ENCODE measurements around the gene TRIM15. TPM values are rescaled to one million over a fixed set of nuclear protein-coding genes. Genes with fewer than 3 reads are reported as not detected.
A peak's percentile ranks its signal among the peaks of the same experiment; 100 is the strongest.

TRIM15 gene
- total RNA-seq, 2 donors from 2014 or later, result 0.84 to 0.95 TPM

DNA sequence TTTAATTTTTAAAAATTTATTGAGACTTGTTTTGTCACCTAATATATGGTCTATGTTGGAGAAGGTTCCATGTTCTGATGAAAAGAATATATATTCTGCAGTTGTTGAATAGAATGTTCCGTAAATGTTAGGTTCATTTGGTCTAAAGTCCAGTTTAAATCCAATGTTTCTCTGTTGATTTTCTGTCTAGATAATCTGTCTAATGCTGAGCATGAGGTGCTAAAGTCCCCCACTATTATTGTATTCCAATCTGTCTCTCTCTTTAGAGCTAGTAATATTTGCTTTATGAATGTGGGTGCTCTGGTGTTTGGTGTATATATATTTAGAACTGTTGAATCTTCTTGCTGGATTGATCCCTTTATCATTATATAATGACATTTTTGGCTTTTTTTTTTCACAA is 15.5 kb downstream of the TRIM15 start:
- H3K9me3 Mint-ChIP-seq, result peaks cover 0 to 4% of the 10 kb centered on the region in 2 donors
- DNase-seq (no peak), ATAC-seq (replicated peaks in 1 of 2) (no peak)
- peaks cover 53% of the 10 kb centered on the region for H3K27me3 Mint-ChIP-seq (ENCODE audit: low read depth)
- H3K4me3 Mint-ChIP-seq, result no peak overlapping the region
- peak overlapping the region; percentile 54 for H3K27ac Mint-ChIP-seq
- peaks cover 2 to 7% of the 10 kb centered on the region in 2 donors for H3K36me3 Mint-ChIP-seq (ENCODE audit: insufficient read depth in 2 of 2)
- no peaks in the 10 kb centered on the region for H3K4me1 Mint-ChIP-seq (ENCODE audit: low read depth)

DNA sequence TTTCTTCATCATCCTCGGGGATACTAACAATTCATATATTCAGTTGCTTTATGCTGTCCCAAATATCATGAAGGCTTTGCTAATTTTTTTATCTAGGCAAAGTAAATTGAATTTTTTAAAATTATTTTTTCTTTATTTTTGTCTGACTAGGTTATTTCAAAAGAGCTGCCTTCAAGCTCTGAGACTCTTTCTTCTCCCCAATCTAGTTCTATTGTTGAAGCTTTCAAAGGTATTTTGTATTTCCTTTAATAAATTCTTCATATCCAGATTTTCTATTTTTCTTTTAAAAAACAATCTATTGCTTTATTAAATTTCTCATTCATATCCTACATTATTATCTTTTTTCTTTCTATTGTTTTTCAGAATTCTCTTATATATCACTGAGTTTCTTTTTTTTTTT is 16.8 kb downstream of the TRIM15 start:
- Mint-ChIP-seq H3K4me1 (ENCODE audit: low read depth) (no peaks in the 10 kb centered on the region), H3K27ac (no peak overlapping the region), H3K27me3 (ENCODE audit: low read depth) (peaks cover 44% of the 10 kb centered on the region), H3K9me3 (peaks cover 0 to 4% of the 10 kb centered on the region in 2 donors), H3K36me3 (ENCODE audit: insufficient read depth in 2 of 2) (peaks cover 2 to 7% of the 10 kb centered on the region in 2 donors), H3K4me3 (no peak overlapping the region)
- ATAC-seq (replicated peaks in 1 of 2) (no peak), DNase-seq (no peak)

- no peaks in the 10 kb centered on the region for H3K4me1 Mint-ChIP-seq (ENCODE audit: low read depth)
- H3K9me3 Mint-ChIP-seq, result peaks cover 0 to 2% of the 10 kb centered on the region in 2 donors
- H3K27ac Mint-ChIP-seq, result no peak overlapping the region
- peaks cover 7 to 17% of the 10 kb centered on the region in 2 donors for H3K36me3 Mint-ChIP-seq (ENCODE audit: insufficient read depth in 2 of 2)
- DNase-seq, result no peak
- ATAC-seq (replicated peaks in 1 of 2), result no peak
- H3K4me3 Mint-ChIP-seq, result no peak overlapping the region
- peaks cover 4% of the 10 kb centered on the region for H3K27me3 Mint-ChIP-seq (ENCODE audit: low read depth)
These were observed 21.2 kb downstream of the TRIM15 start for GRCh38 chr6:30184417-30185031.

DNA sequence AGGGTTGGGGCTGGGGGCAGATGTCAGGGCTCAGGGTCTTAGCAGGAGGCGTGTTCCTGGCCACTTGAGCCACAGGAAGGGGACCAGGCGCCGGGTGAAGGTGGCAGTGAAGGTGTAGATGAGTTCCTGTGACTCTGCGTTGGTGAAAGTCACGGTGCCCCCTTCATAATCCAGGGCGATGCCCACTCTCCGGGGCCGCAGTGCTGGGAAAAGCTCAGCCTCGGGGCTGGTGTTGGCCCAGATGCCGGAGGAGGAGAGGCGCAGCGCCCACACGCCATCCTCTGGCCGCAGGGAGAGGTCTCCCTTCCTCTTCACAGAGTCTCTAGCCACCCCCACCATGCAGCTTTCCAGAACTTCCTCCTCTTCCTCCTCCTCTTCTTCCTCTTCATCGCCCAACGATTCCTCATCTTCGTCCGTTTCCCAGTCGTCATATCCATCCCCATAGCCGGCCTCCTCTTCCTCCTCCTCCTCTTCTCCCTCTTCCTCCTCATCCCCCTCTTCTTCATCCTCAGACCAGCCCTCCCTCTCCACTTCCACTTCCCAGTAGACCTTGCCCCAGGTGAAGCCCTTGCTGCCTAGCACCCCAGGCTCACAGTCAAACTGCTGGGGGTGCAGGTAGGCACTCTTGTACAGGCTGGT is 22.6 kb downstream of the TRIM15 start:
- ATAC-seq (replicated peaks in 1 of 2) (no peak), DNase-seq (no peak)
- Mint-ChIP-seq H3K27me3 (ENCODE audit: low read depth) (no peaks in the 10 kb centered on the region), H3K4me3 (no peak overlapping the region), H3K9me3 (no peaks in the 10 kb centered on the region), H3K27ac (no peak overlapping the region), H3K4me1 (ENCODE audit: low read depth) (no peaks in the 10 kb centered on the region), H3K36me3 (ENCODE audit: insufficient read depth in 2 of 2) (peaks cover 2 to 20% of the 10 kb centered on the region in 2 donors)

DNA sequence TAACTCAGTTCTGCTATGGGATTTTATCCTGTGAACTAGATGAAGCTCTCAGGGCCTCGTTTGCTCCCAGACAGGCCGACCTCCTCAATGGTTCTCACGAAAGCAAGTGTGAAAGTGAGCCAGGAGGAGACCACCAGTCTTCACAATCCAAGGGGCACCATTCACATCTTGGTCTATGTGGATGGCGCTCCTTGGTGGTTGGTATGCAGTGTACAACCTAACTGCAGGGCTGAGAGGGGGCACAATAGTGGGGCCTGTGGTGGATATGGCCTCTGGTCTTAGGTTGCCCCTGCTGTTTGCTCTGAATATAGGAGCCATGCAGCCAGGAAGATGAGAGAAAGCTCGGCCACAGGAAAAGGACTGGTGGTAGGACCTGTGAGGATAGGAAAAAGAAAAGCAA is 25.2 kb downstream of the TRIM15 start:
- H3K9me3 Mint-ChIP-seq, result no peaks in the 10 kb centered on the region
- no peak overlapping the region for H3K4me3 Mint-ChIP-seq
- no peaks in the 10 kb centered on the region for H3K4me1 Mint-ChIP-seq (ENCODE audit: low read depth)
- no peaks in the 10 kb centered on the region for H3K27me3 Mint-ChIP-seq (ENCODE audit: low read depth)
- DNase-seq (no peak), ATAC-seq (replicated peaks in 1 of 2) (no peak)
- peaks cover 2 to 20% of the 10 kb centered on the region in 2 donors for H3K36me3 Mint-ChIP-seq (ENCODE audit: insufficient read depth in 2 of 2)
- no peak overlapping the region for H3K27ac Mint-ChIP-seq

- DNase-seq, result no peak
- no peak overlapping the region for H3K27ac Mint-ChIP-seq
- H3K36me3 Mint-ChIP-seq (ENCODE audit: insufficient read depth in 2 of 2), result peaks cover 2 to 21% of the 10 kb centered on the region in 2 donors
- no peaks in the 10 kb centered on the region for H3K9me3 Mint-ChIP-seq
- no peak for ATAC-seq (replicated peaks in 1 of 2)
- H3K4me3 Mint-ChIP-seq, result no peak overlapping the region
- no peaks in the 10 kb centered on the region for H3K27me3 Mint-ChIP-seq (ENCODE audit: low read depth)
- H3K4me1 Mint-ChIP-seq (ENCODE audit: low read depth), result no peaks in the 10 kb centered on the region
These were observed 28.7 kb downstream of the TRIM15 start for GRCh38 chr6:30192076-30192475.

DNA sequence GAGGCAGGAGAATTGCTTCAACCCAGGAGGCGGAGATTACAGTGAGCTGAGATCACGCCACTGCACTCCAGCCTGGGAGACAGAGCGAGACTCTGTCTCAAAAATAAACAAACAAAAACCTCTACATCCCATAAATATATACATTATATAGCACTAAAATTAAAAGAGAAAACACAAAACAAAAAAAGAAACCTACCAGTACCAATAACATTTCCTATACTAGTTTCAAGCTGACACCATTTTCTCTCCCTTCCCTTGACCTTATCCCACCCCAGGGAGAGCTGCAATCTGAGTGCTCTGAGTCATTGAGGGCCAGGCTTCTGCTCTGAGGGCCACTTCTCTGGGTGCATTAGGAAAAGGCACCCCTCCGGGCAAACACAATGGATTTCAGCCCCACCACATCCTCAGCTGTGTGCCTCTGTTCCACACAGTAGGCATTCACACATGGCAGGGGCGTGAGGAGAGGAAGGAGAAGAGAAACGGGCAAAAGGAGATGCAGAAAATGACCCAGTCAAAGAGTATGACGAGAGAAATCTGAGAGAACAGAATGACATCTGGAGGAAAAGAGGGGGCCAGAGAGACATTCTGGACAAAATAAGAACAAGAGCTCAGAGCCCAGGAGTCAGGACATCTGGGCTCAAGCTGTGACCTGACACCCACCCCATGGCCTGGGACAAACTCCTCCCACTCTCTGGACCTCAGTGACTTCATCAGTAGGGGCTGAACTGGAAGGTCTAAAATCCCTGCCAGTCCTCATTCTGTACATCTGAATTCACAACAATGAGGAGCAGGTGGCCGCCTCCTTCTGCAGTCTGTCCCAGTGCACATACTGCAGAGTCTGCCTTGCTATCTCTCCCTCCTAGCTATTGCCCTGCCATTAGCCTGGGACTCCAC is 31.7 kb downstream of the TRIM15 start:
- Mint-ChIP-seq H3K27me3 (ENCODE audit: low read depth) (no peaks in the 10 kb centered on the region), H3K4me1 (ENCODE audit: low read depth) (no peaks in the 10 kb centered on the region), H3K27ac (no peak overlapping the region), H3K9me3 (no peaks in the 10 kb centered on the region), H3K36me3 (ENCODE audit: insufficient read depth in 2 of 2) (peaks cover 6 to 17% of the 10 kb centered on the region in 2 donors), H3K4me3 (no peak overlapping the region)
- ATAC-seq (replicated peaks in 1 of 2), result no peak
- no peak for DNase-seq

- H3K4me1 Mint-ChIP-seq (ENCODE audit: low read depth), result no peaks in the 10 kb centered on the region
- no peak for ATAC-seq (replicated peaks in 1 of 2)
- H3K27me3 Mint-ChIP-seq (ENCODE audit: low read depth), result no peaks in the 10 kb centered on the region
- H3K4me3 Mint-ChIP-seq, result no peak overlapping the region
- no peaks in the 10 kb centered on the region for H3K9me3 Mint-ChIP-seq
- no peak for DNase-seq
- H3K36me3 Mint-ChIP-seq (ENCODE audit: insufficient read depth in 2 of 2), result peaks cover 12 to 16% of the 10 kb centered on the region in 2 donors
- no peak overlapping the region for H3K27ac Mint-ChIP-seq
These were observed 32.6 kb downstream of the TRIM15 start for GRCh38 chr6:30195951-30196350.

DNA sequence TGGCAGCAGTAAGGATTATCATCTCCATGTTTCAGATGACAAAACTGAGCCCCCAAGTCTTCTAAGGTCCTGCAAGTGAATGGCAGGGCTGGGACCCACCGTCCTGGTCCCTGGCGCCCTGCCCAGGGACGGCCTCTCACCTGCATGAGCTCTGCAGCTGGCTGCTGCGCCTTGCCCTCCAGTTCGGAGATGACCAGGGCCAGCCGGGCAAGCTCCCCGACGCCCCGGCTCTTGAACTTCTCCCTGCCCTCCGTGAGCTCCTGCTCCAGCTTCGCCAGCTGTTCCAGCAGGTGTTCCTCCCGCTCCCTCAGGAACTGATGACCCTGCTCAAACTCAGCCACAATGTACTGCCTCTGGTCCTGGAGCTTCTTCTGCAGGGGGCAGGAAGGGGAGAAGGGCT is 33.0 kb downstream of the TRIM15 start:
- no peak overlapping the region for H3K27ac Mint-ChIP-seq
- H3K4me3 Mint-ChIP-seq, result no peak overlapping the region
- no peaks in the 10 kb centered on the region for H3K4me1 Mint-ChIP-seq (ENCODE audit: low read depth)
- ATAC-seq (replicated peaks in 1 of 2) (no peak), DNase-seq (no peak)
- no peaks in the 10 kb centered on the region for H3K27me3 Mint-ChIP-seq (ENCODE audit: low read depth)
- no peaks in the 10 kb centered on the region for H3K9me3 Mint-ChIP-seq
- peaks cover 12 to 16% of the 10 kb centered on the region in 2 donors for H3K36me3 Mint-ChIP-seq (ENCODE audit: insufficient read depth in 2 of 2)

DNA sequence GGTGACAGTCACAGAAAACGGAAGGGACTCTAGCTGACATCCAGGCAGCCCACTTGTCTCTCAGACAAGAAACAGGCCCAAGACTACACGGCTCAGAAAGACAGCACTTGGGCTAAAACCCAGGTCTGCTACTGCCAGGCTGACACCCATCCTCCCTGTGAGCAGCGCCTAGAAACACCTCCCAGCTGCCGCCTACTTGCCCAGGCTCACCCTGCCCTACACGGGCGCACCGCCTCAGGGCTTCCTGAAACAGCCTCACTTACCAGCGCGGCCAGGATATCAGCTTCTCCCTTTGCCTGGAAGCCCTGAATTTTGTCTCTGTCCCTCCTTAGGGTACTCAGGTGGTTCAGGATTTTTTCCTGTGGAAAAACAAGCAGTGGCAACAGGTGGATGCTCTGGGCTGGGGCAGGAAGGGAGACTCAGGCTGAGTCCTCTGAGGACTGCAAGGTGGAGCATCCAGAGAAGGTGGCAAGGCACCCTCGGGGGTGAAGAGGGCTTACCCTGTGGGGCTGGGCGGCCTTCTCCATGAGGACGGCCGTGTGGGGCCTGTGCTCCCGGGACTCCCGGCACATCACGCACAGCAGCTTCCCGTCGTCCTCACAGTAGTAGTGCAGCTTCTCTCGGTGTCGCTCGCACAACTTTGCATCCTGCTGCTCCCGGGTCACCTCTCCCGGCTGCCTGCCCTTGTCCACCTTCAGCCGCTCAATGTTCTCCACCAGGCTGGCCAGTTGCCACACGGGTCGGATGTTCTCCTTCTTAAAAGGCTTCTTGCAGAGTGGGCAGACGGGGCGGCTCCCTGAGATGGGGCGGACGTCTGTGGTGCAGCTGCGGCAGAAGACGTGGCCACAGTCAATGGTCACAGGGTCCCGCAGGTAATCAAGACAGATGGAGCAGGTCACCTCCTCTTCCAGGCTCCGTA is 35.1 kb downstream of the TRIM15 start:
- H3K9me3 Mint-ChIP-seq, result no peaks in the 10 kb centered on the region
- H3K36me3 Mint-ChIP-seq (ENCODE audit: insufficient read depth in 2 of 2), result peaks cover 12 to 19% of the 10 kb centered on the region in 2 donors
- ATAC-seq (replicated peaks in 1 of 2) (no peak), DNase-seq (no peak)
- H3K27me3 Mint-ChIP-seq (ENCODE audit: low read depth), result no peaks in the 10 kb centered on the region
- no peak overlapping the region for H3K4me3 Mint-ChIP-seq
- no peak overlapping the region for H3K27ac Mint-ChIP-seq
- H3K4me1 Mint-ChIP-seq (ENCODE audit: low read depth), result peaks cover 8% of the 10 kb centered on the region

DNA sequence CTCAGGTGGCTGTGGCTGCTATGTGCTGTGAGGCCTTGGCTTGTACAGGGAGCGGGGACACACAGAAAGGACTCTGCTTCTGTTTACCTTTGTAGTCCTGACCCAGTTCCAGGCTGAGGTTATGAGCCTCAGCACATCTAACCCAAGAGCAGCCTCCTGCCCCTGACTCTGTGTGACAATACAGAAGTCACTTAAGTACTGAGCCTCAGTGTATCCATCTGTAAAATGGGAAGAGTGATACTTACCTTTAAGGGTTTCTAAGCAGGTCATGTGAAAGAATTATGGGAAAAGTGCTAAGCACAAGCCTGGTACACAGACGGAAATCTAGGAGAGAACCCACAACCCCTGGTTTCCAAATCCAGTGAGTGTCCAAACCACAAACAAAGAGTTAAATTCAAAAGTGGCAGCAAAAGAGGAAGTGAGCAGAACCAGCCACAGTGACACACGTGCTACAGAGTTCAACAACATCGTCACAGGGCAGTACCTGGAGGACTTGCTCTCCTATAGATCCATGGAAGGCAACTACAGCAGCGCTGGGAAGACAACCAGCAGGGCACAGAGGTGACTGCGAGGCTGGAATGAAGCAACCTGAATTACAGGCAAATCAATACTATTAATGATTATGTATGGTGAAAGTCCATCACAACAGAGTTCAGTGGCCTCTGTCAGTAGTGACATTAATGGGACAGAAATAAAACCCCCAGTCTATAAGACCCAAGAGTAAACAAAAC is 37.4 kb downstream of the TRIM15 start:
- Mint-ChIP-seq H3K4me3 (no peak overlapping the region), H3K4me1 (ENCODE audit: low read depth) (peaks cover 8% of the 10 kb centered on the region), H3K9me3 (no peaks in the 10 kb centered on the region), H3K27me3 (ENCODE audit: low read depth) (no peaks in the 10 kb centered on the region), H3K27ac (peak overlapping the region; percentile 79), H3K36me3 (ENCODE audit: insufficient read depth in 2 of 2) (peaks cover 12 to 14% of the 10 kb centered on the region in 2 donors)
- no peak for DNase-seq
- no peak for ATAC-seq (replicated peaks in 1 of 2)

- Mint-ChIP-seq H3K27ac (no peak overlapping the region), H3K4me3 (no peak overlapping the region), H3K27me3 (ENCODE audit: low read depth) (no peaks in the 10 kb centered on the region), H3K36me3 (ENCODE audit: insufficient read depth in 2 of 2) (peaks cover 8 to 10% of the 10 kb centered on the region in 2 donors), H3K9me3 (no peaks in the 10 kb centered on the region), H3K4me1 (ENCODE audit: low read depth) (peaks cover 9% of the 10 kb centered on the region)
- ATAC-seq (replicated peaks in 1 of 2) (no peak), DNase-seq (no peak)
These were observed 39.0 kb downstream of the TRIM15 start for GRCh38 chr6:30202366-30202765.
